ENCODE data around the gene GNG13. TPM values are rescaled to one million over a fixed set of nuclear protein-coding genes. Genes with fewer than 3 reads are reported as not detected.

Gene GNG13
- total RNA-seq, 1 experiment from 2014 or later = not detected

DNA sequence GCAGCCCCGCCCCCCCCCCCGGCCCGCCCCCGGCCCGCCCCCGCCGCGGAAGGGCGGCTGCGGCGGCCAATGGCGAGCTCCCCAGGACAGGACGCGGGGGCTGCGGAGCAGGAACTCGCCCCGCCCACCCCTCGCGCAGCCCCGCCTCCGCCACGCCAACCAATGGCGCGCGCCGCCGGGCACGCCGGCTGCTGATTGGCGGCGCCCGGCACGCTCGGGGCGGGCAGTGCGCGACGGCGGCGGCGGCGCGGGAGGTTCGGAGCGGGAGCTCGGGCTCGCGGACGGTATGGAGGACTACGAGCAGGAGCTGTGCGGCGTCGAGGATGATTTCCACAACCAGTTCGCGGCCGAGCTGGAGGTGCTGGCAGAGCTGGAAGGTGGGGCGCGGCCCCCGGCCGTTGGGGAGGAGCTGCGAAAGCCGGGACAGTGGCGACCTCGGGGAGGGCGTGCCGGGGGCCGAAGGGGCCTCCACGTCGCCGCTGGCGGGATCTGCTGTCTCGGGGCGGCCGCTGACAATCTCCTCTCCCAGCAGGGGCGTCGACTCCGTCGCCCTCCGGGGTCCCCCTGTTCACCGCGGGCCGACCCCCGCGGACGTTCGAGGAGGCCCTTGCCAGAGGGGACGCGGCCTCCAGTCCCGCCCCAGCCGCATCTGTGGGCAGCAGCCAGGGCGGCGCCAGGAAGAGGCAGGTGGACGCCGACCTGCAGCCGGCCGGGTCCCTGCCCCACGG, 12.0 kb downstream of the GNG13 start, which contains the start of gene CHTF18:
CHTF18 (plus strand) TSS at position 222 of the 728 bp plus-strand sequence; CDS start at position 287, 65 bp downstream.
- H2BK20ac ChIP-seq (ENCODE audit: low read depth, low read length, poor library complexity, severe bottlenecking) = no peak within 1 kb of the TSS
- H3K79me2 ChIP-seq (ENCODE audit: insufficient read depth, low read length) = no peaks in the 10 kb centered on the region; the same call in 1 of the 2 replicates
- no peak within 1 kb of the TSS for H3K56ac ChIP-seq (ENCODE audit: insufficient read length, low read depth, low read length)
- peak within 1 kb of the TSS; percentile 83 for H3K18ac ChIP-seq (ENCODE audit: insufficient read length, low read depth, low read length)
- H3K14ac ChIP-seq (ENCODE audit: insufficient read depth, low read length) = peak within 1 kb of the TSS; percentile 93
- Mint-ChIP-seq H3K27me3 (ENCODE audit: low read depth) (no peaks in the 10 kb centered on the region), H3K36me3 (ENCODE audit: insufficient read depth in 1 of 3, low read depth in 3 of 3) (peaks cover 8 to 31% (median 25%) of the 10 kb centered on the region in 3 experiments; a peak in 6 of 7 replicates), H3K9me3 (no peaks in the 10 kb centered on the region), H3K4me3 (peak within 1 kb of the TSS; percentile 87 to 93), H3K4me1 (peaks cover 0 to 2% of the 10 kb centered on the region in 2 experiments; a peak in 1 of 4 replicates), H3K27ac (peak within 1 kb of the TSS in 2 of 3 experiments; percentile 44 to 59; a peak in 3 of 7 replicates)
- H2AK5ac ChIP-seq (ENCODE audit: insufficient read length, low read length) = no peak within 1 kb of the TSS
- no peaks in the 10 kb centered on the region for H3K9me3 ChIP-seq (ENCODE audit: control insufficient read depth, low read depth, low read length)
- no peak within 1 kb of the TSS for H4K5ac ChIP-seq (ENCODE audit: insufficient read length, low read depth, low read length)
- H3T11ph ChIP-seq (ENCODE audit: low read length) = no peak within 1 kb of the TSS
- H3K79me1 ChIP-seq (ENCODE audit: insufficient read depth, low read depth, low read length, poor library complexity, severe bottlenecking) = peaks cover 2% of the 10 kb centered on the region
- peak within 1 kb of the TSS; percentile 63 for H3K9ac ChIP-seq (ENCODE audit: extremely low read depth, insufficient read length, low read length)
- no peak within 1 kb of the TSS for H2BK120ac ChIP-seq (ENCODE audit: low read depth, low read length, poor library complexity, severe bottlenecking)
- H2BK12ac ChIP-seq (ENCODE audit: insufficient read length, low read depth, low read length) = no peak within 1 kb of the TSS
- WGBS (ENCODE audit: extremely low coverage, insufficient read length, low lambda C conversion rate) = no CpG with 5 or more reads among the region's 97 CpGs
- H4K91ac ChIP-seq (ENCODE audit: insufficient read length, low read depth, low read length) = no peak within 1 kb of the TSS
- peak within 1 kb of the TSS; percentile 88 for H3K4me2 ChIP-seq (ENCODE audit: insufficient read depth, insufficient read length, low read length)
- H3K27ac ChIP-seq (ENCODE audit: insufficient read length, low read depth, low read length) = no peak within 1 kb of the TSS
- H3K23me2 ChIP-seq (ENCODE audit: insufficient read length, low read depth, low read length, poor library complexity, severe bottlenecking) = peaks cover 11% of the 10 kb centered on the region
- peak; percentile 94 for DNase-seq
- H4K20me1 ChIP-seq (ENCODE audit: control insufficient read depth, insufficient read depth, insufficient read length) = no peaks in the 10 kb centered on the region
- H2BK15ac ChIP-seq (ENCODE audit: low read depth, low read length) = no peak within 1 kb of the TSS
- no peaks in the 10 kb centered on the region for H3K4me1 ChIP-seq (ENCODE audit: insufficient read depth, low read length)
- H2AFZ ChIP-seq (ENCODE audit: low read length) = no peak within 1 kb of the TSS
- no peak within 1 kb of the TSS for H3K23ac ChIP-seq (ENCODE audit: insufficient read length, low read depth, low read length)
- no peak within 1 kb of the TSS for H4K8ac ChIP-seq (replicated peaks; ENCODE audit: insufficient read length, low read depth, low read length)
- TF ChIP-seq, protein P1, sequence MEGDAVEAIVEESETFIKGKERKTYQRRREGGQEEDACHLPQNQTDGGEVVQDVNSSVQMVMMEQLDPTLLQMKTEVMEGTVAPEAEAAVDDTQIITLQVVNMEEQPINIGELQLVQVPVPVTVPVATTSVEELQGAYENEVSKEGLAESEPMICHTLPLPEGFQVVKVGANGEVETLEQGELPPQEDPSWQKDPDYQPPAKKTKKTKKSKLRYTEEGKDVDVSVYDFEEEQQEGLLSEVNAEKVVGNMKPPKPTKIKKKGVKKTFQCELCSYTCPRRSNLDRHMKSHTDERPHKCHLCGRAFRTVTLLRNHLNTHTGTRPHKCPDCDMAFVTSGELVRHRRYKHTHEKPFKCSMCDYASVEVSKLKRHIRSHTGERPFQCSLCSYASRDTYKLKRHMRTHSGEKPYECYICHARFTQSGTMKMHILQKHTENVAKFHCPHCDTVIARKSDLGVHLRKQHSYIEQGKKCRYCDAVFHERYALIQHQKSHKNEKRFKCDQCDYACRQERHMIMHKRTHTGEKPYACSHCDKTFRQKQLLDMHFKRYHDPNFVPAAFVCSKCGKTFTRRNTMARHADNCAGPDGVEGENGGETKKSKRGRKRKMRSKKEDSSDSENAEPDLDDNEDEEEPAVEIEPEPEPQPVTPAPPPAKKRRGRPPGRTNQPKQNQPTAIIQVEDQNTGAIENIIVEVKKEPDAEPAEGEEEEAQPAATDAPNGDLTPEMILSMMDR (conservative IDR thresholded peaks at IDR 0.05) = no peak
- H3K27me3 ChIP-seq (ENCODE audit: insufficient read depth, low read length) = no peaks in the 10 kb centered on the region
- no peak within 1 kb of the TSS for H2BK5ac ChIP-seq (ENCODE audit: insufficient read length, low read length)
- no peak within 1 kb of the TSS for H3K4ac ChIP-seq (ENCODE audit: low read depth, low read length)
